HEK293 (cell line): ENCODE measurements around the gene PDP2.

Source experiments
- CTCF ChIA-PET: fragments of 350-600 bp; formaldehyde crosslinking; extraction: SDS; loops from one replicate; lab custom pipeline; 2021; ENCODE audit warnings: antibody characterized with exemption; lab: Yijun Ruan, JAX
- POLR2A ChIA-PET: fragments of 300-600 bp; formaldehyde crosslinking; extraction: SDS; loops from one replicate; lab custom pipeline; 2020; ENCODE audit warnings: antibody characterized with exemption, inconsistent platforms; lab: Yijun Ruan, JAX
- H3K27ac ChIP-seq: fragments of 200-500 bp; sonication (Bioruptor generic); 2 replicates; pipeline ENCODE4 v1.5.1; 2014; ENCODE audit warnings: low read depth, low read length, control low read depth, inconsistent platforms; ENCODE audit errors: extremely low read depth
- H3K36me3 ChIP-seq, 2 experiments: fragments of 200-500 bp in 1 of 2; sonication (Bioruptor generic) in 1 of 2; 1 replicate in 1 of 2; 2 replicates in 1 of 2; pipeline ENCODE4 v1.5.1; 2014 to 2017; ENCODE audit warnings: inconsistent platforms in 2 of 2, low read length in 2 of 2; ENCODE audit not compliant: control insufficient read depth in 2 of 2, insufficient read depth in 1 of 2
- H3K4me1 ChIP-seq: fragments of 200-500 bp; sonication (Bioruptor generic); 2 replicates; pipeline ENCODE4 v1.5.1; 2014; ENCODE audit warnings: mild to moderate bottlenecking, low read length, inconsistent platforms; ENCODE audit not compliant: control insufficient read depth, insufficient read depth
- H3K4me3 ChIP-seq: 2 replicates; pipeline ENCODE4 v1.5.1; 2011; ENCODE audit warnings: low read depth, mild to moderate bottlenecking, control low read depth, low read length, moderate library complexity
- H3K9me3 ChIP-seq: fragments of 200-500 bp; sonication (Bioruptor generic); 2 replicates; pipeline ENCODE4 v1.5.1; 2014; ENCODE audit warnings: low read depth, low read length, inconsistent platforms; ENCODE audit not compliant: control insufficient read depth, insufficient read depth
- ATF2 ChIP-seq: fragments of 450-650 bp; formaldehyde crosslinking; IDR thresholded peaks from 2 replicates; pipeline ENCODE4 v1.5.1; 2016; ENCODE audit warnings: missing biosample characterization, missing genetic modification characterization, low read depth
- EGR2 ChIP-seq: fragments of 450-650 bp; formaldehyde crosslinking; IDR thresholded peaks from 2 replicates; pipeline ENCODE4 v1.5.1; 2016; ENCODE audit warnings: low read depth, missing biosample characterization, missing genetic modification characterization
- HOXA7 ChIP-seq: sonication (generic); formaldehyde crosslinking; IDR thresholded peaks from 2 replicates; pipeline ENCODE4 v1.8.1; 2022; ENCODE audit warnings: missing genetic modification reagents, borderline replicate concordance
- IKZF3 ChIP-seq: fragments of 450-650 bp; IDR thresholded peaks from 2 replicates; pipeline ENCODE4 v1.5.0; 2018; ENCODE audit warnings: missing biosample characterization, mild to moderate bottlenecking, missing genetic modification characterization, moderate library complexity
- INSM2 ChIP-seq: fragments of 450-650 bp; formaldehyde crosslinking; IDR thresholded peaks from 2 replicates; pipeline ENCODE4 v1.5.1; 2016; ENCODE audit warnings: missing biosample characterization, missing genetic modification characterization
- PRDM10 ChIP-seq: fragments of 450-650 bp; formaldehyde crosslinking; IDR thresholded peaks from 2 replicates; pipeline ENCODE4 v1.5.1; 2016; ENCODE audit warnings: missing biosample characterization, missing genetic modification characterization
- RBAK ChIP-seq: fragments of 450-650 bp; formaldehyde crosslinking; IDR thresholded peaks from 2 replicates; pipeline ENCODE4 v1.5.1; 2016; ENCODE audit warnings: missing biosample characterization, missing genetic modification characterization
- SP3 ChIP-seq: fragments of 450-650 bp; formaldehyde crosslinking; IDR thresholded peaks from 2 replicates; pipeline ENCODE4 v1.5.1; 2016; ENCODE audit warnings: missing biosample characterization, missing genetic modification characterization
- ZNF2 ChIP-seq: fragments of 450-650 bp; formaldehyde crosslinking; IDR thresholded peaks from 2 replicates; pipeline ENCODE4 v1.5.1; 2016; ENCODE audit warnings: missing biosample characterization, missing genetic modification characterization
- ZNF202 ChIP-seq: fragments of 450-650 bp; formaldehyde crosslinking; IDR thresholded peaks from 2 replicates; pipeline ENCODE4 v1.5.1; 2016; ENCODE audit warnings: missing biosample characterization, missing genetic modification characterization, borderline replicate concordance
- ZNF239 ChIP-seq: fragments of 450-650 bp; formaldehyde crosslinking; IDR thresholded peaks from 2 replicates; pipeline ENCODE4 v1.5.1; 2016; ENCODE audit warnings: missing biosample characterization, missing genetic modification characterization
- ZNF311 ChIP-seq: fragments of 450-650 bp; formaldehyde crosslinking; IDR thresholded peaks from 2 replicates; pipeline ENCODE4 v1.5.1; 2017; ENCODE audit warnings: missing biosample characterization, missing genetic modification characterization, borderline replicate concordance
- ZNF335 ChIP-seq: fragments of 450-650 bp; formaldehyde crosslinking; conservative IDR thresholded peaks from 2 replicates; pipeline ENCODE4 v1.5.1; 2016; ENCODE audit warnings: missing biosample characterization, missing genetic modification characterization
- ZNF473 ChIP-seq: fragments of 450-650 bp; formaldehyde crosslinking; IDR thresholded peaks from 2 replicates; pipeline ENCODE4 v1.5.1; 2017; ENCODE audit warnings: missing biosample characterization, missing genetic modification characterization
- ZNF664 ChIP-seq: fragments of 450-650 bp; formaldehyde crosslinking; IDR thresholded peaks from 2 replicates; pipeline ENCODE4 v1.5.1; 2016; ENCODE audit warnings: missing biosample characterization, missing genetic modification characterization
- TF ChIP-seq, protein P1 (sequence below): fragments of 450-650 bp; formaldehyde crosslinking; IDR thresholded peaks from 2 replicates; pipeline ENCODE4 v1.5.1; 2016; ENCODE audit warnings: missing biosample characterization, missing genetic modification characterization

The PDP2 gene

DNA sequence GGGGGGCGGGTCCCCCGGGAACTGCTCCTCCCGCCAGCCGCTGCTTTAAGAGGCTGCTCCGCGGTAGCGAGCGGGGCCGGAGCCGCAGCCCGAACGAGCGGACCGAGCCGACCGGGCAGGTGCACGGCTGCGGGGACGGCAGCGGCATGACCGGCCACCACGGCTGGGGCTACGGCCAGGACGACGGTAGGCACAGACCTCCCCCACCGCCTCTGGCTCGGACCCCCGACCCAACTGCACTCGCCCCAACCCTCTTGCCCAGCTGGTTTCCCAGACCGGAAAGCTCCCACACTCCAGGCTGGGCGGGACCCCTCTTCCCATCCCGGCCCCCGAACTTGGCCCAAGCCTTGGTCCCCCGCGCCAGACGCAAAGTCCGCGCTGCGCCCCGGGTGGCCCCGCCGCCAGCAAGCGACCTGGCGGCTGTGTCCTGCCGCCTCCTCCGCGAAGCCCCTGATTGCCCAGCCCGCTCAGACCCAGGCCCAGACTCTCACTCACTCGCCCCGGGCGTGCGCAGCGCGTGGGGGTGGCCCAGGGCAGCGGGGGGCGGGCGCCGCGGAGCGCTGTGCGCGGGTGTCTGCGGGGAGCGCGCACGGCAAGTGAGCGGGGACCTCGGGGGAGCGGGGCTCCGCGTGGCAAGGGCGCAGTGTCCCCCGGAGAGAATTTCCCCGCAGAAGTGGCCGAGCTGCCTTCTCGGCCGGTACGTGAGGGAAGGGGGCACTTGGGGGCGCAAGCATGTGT, 35.8 kb upstream of the PDP2 start, which contains the start of gene CA7 (continued):
- peak; percentile 49 for TF ChIP-seq ZNF335 (tag by site-specific recombination)
- no peak for TF ChIP-seq ZNF664 (tag by site-specific recombination)
- 0 out of 2 replicates have a peak, but pooled peaks have one; percentile 17 for TF ChIP-seq SP3
- TF ChIP-seq, protein P1, sequence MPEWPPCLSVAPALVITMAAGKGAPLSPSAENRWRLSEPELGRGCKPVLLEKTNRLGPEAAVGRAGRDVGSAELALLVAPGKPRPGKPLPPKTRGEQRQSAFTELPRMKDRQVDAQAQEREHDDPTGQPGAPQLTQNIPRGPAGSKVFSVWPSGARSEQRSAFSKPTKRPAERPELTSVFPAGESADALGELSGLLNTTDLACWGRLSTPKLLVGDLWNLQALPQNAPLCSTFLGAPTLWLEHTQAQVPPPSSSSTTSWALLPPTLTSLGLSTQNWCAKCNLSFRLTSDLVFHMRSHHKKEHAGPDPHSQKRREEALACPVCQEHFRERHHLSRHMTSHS (tag by site-specific recombination): no peak

DNA sequence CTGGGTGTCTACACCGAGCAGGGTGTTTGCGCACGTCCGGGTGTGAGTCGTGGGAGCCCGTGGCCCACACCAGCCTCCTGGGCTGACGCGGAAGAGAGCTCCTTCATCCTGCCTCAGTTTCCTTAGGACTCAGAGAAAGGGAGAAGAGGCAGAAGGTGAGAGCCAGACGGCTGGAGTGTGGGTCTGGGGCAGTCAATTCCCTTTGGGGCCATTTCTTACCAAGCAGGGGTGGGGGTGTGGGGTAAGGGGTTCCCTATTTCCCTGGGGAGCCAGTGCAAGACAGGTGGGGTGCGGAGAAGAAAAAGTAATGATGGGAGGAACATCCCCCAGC, 35.3 kb upstream of the PDP2 start:
- no peak overlapping the region for H3K27ac ChIP-seq
- no peak overlapping the region for H3K4me3 ChIP-seq
- H3K36me3 ChIP-seq: no peaks in the 10 kb centered on the region
- ChIA-PET POLR2A (interaction anchor here (1.3 kb wide), 1 partner anchor 14 kb away, joined by 5 read pairs; the partner anchor contains the start of gene NAE1), CTCF (interaction anchor here (0.6 to 6.3 kb wide), 3 partner anchors 14 to 362 kb away, joined by 3 to 42 read pairs (median 3); partner anchors contain the start of gene NAE1)
- H3K9me3 ChIP-seq: no peaks in the 10 kb centered on the region
- no peak for TF ChIP-seq ZNF473 (tag by site-specific recombination)
- TF ChIP-seq ZNF311: no peak
- no peak for TF ChIP-seq RBAK
- no peak for TF ChIP-seq ZNF2 (tag by site-specific recombination)
- no peak for TF ChIP-seq INSM2 (tag by site-specific recombination)
- TF ChIP-seq HOXA7 (CRISPR knock-in tag): no peak
- no peak for TF ChIP-seq PRDM10
- TF ChIP-seq EGR2: no peak
- no peak for TF ChIP-seq IKZF3 (tag by site-specific recombination)
- no peak for TF ChIP-seq ZNF202 (tag by site-specific recombination)
- no peak for TF ChIP-seq SP3
- TF ChIP-seq ATF2 (tag by site-specific recombination): no peak
- TF ChIP-seq ZNF239 (tag by site-specific recombination): no peak
- no peaks in the 10 kb centered on the region for H3K4me1 ChIP-seq
